Fibroblast of mammary gland (primary cell): ENCODE measurements around the gene C19orf85.

Experiments
- DNase-seq: peaks from one replicate; pipeline ENCODE4 v3.0.0-alpha.2; 2010; ENCODE audit warnings: low read depth
- H3K4me3 ChIP-seq: 2 replicates; pipeline ENCODE4 v1.5.1; 2011; ENCODE audit warnings: low read depth, mild to moderate bottlenecking, low read length, moderate library complexity; ENCODE audit not compliant: control insufficient read depth
- TF ChIP-seq, protein P1 (sequence below): conservative IDR thresholded peaks from 2 replicates; pipeline ENCODE4 v1.5.1; 2011; ENCODE audit warnings: low read depth, low read length, inconsistent platforms; ENCODE audit not compliant: control insufficient read depth, insufficient read depth

Gene C19orf85

DNA sequence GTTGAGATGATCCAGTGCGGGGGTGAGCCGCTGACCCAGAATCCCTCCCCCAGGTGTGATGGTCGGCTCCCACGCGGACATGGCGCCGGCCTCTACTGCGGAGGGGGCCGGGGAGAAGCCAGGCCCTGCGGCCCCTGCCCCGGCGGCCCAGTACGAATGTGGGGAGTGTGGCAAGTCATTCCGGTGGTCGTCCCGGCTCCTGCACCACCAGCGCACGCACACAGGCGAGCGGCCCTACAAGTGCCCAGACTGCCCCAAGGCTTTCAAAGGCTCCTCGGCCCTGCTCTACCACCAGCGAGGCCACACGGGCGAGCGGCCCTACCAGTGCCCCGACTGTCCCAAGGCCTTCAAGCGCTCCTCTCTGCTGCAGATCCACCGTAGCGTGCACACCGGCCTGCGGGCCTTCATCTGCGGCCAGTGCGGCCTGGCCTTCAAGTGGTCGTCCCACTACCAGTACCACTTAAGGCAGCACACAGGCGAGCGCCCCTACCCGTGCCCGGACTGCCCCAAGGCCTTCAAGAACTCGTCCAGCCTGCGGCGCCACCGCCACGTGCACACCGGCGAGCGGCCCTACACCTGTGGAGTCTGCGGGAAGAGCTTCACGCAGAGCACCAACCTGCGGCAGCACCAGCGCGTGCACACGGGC is 16.7 kb upstream of the C19orf85 start:
- DNase-seq: no peak
- TF ChIP-seq, protein P1, sequence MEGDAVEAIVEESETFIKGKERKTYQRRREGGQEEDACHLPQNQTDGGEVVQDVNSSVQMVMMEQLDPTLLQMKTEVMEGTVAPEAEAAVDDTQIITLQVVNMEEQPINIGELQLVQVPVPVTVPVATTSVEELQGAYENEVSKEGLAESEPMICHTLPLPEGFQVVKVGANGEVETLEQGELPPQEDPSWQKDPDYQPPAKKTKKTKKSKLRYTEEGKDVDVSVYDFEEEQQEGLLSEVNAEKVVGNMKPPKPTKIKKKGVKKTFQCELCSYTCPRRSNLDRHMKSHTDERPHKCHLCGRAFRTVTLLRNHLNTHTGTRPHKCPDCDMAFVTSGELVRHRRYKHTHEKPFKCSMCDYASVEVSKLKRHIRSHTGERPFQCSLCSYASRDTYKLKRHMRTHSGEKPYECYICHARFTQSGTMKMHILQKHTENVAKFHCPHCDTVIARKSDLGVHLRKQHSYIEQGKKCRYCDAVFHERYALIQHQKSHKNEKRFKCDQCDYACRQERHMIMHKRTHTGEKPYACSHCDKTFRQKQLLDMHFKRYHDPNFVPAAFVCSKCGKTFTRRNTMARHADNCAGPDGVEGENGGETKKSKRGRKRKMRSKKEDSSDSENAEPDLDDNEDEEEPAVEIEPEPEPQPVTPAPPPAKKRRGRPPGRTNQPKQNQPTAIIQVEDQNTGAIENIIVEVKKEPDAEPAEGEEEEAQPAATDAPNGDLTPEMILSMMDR: no peak
- no peak overlapping the region for H3K4me3 ChIP-seq

DNA sequence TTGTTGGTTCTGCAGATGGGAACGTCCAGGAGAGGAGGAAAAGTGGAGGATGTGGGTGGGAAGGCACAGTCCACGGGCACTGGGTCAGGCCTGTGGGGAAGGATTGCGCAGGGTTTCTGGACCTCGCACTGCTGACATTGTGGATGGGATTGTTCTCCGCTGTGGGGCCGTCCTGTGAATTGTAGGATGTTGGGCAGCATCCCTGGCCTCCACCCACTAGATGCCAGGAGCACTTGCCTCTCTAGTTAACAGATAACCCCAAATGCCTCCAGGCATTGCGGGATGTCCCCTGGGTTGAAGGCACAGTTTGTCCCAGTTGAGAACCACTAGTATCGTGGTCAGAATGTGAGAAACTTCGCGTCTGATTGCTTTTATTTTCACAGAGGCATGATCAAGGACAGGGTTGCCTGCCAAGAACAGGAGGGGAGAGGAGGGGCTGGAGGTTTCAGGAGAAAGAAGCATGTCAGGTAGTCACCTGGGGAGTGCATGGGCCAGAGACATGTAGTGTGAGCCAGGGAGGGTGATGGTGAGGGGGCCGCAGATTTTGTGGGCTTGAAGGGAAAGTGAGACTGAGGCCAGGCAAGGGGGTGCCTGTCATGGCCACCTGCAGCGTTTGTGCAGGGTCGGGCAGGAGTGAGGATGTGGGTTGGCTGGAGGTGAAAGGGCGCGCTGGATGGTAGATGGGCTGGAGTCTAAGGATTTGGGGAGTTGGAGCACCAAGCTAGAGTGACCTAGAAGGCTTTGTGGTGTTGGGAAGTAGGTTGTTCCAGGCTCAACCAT is 15.1 kb upstream of the C19orf85 start:
- TF ChIP-seq, protein P1: no peak
- no peak for DNase-seq
- no peak overlapping the region for H3K4me3 ChIP-seq

DNA sequence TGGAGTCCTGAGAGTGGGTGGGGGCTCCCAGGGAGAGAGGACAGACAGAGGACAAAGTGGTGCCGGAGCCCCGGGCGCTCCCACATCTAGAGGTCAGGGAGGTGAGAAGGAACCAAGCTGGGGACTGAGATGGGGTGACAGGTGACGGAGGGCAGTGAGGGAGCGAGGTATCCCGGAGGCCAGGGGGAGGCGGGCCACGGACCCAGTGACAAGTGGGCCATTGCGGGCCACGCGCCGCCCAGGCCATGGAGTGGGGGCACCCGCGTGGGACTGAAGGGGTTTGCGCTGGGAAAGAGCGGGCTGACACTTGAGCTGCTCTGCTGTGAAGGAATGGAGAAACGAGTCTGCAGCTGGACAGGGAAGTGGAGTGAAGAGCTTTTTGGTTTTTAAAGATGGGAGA is 14.5 kb upstream of the C19orf85 start:
- TF ChIP-seq, protein P1: no peak
- H3K4me3 ChIP-seq: no peak overlapping the region
- DNase-seq: no peak

DNA sequence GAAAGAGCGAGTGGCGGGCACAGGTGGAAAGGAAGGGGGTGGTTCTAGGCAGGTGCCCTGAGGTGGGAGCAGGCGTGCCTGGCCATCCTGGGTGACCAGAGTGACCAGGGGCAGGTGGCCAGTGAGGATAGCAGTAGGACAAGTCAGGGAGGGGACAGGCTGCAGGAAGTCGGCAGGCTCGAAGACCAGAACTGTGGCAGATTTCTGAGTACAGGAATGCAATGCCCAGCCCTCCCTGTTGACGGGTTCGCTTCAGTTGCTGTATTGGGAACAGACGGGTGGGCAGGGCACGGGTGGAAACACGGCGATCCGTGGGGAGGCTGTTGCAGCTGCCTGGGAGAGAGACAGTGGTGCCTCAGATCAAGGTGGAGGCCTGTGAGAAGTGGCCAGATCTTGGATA is 13.8 kb upstream of the C19orf85 start:
- TF ChIP-seq, protein P1: no peak
- no peak overlapping the region for H3K4me3 ChIP-seq
- no peak for DNase-seq

DNA sequence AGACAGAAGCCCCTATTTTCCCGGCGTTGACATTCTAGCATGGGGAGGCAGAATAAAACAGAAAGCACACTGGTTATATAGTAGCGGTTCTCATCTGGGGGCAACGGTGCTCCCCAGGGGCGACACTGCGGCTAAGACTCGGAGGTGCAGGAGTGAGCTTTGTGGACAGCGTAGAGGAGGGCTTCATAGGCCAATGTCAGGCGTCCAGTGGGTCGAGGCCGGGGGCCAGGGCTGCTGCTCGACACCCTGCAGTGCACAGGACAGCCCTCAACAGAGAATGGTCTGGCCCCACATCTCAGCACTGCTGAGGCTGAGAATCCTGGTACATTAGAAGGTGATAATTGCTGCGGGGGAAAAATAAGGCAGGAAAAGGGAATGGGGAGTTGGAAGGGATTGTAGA is 13.4 kb upstream of the C19orf85 start:
- DNase-seq: no peak
- H3K4me3 ChIP-seq: peak overlapping the region; percentile 64
- TF ChIP-seq, protein P1: no peak

DNA sequence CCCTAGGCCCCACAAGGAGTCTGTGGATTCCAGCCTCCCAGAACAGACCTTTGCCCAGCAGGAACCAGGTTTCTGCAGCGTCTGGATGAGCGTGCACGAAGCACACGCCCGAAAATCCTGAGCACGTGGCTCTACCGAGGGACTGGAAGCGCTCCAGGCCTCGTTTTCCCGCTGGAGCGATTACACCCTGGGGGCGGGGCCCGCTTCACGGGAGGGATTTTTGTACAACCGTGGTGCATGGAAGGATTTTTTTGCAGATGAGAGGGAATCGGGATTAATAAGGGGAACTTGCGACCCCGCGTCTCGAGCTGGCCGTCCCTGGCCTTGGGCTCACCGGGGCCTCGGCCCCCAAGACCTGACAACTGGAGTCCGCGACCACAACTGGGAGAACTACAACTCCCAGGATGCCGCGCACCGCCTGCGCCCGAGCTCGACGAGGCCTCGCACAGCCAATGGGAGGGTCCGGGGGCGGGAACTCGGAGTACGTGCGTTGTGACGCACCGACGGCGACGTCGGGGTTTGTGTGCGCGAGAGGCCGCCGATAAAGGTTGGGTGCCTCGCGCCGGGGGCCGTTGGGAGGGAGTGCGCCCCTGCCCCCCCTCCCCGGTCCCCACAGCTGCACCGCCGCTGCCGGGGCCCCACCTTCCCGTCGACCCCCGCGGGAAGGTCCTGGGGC is 11.7 kb upstream of the C19orf85 start, which contains the start of gene ZNF628:
Gene ZNF628, plus strand, starts transcription at position 518 of the 676 bp plus-strand sequence. CDS start 3,294 bp downstream, outside the sequence.
- DNase-seq: peak; percentile 97
- TF ChIP-seq, protein P1: no peak
- peak within 1 kb of the TSS; percentile 64 for H3K4me3 ChIP-seq
